Hepatocyte (in vitro differentiated cells): ENCODE measurements around the gene LHFPL2. TPM values are rescaled to one million over a fixed set of nuclear protein-coding genes. Genes with fewer than 3 reads are reported as not detected.

Experiments
- DNase-seq: peaks from one replicate; pipeline ENCODE4 v3.0.0-alpha.2; 2016; ENCODE audit warnings: low spot score
- H2AFZ ChIP-seq: fragments of 200-600 bp; sonication (generic); 2 replicates; pipeline ENCODE4 v1.6.0; 2016; ENCODE audit warnings: antibody characterized with exemption, mild to moderate bottlenecking
- H3K27ac ChIP-seq: fragments of 200-600 bp; sonication (generic); 2 replicates; pipeline ENCODE4 v1.5.1; 2016; ENCODE audit warnings: mild to moderate bottlenecking
- H3K27me3 ChIP-seq: fragments of 200-600 bp; sonication (generic); 2 replicates; pipeline ENCODE4 v1.6.1; 2016
- H3K36me3 ChIP-seq: fragments of 200-600 bp; sonication (generic); replicated peaks from 2 replicates; pipeline ENCODE4 v1.5.1; 2016; ENCODE audit warnings: low read depth; ENCODE audit not compliant: insufficient read depth
- H3K4me1 ChIP-seq: fragments of 200-600 bp; sonication (generic); 2 replicates; pipeline ENCODE4 v1.5.1; 2016; ENCODE audit warnings: mild to moderate bottlenecking, moderate library complexity; ENCODE audit not compliant: insufficient read depth
- H3K4me2 ChIP-seq: fragments of 200-600 bp; sonication (generic); 2 replicates; pipeline ENCODE4 v1.6.0; 2016
- H3K4me3 ChIP-seq: fragments of 200-600 bp; sonication (generic); 2 replicates; pipeline ENCODE4 v1.5.1; 2016; ENCODE audit warnings: mild to moderate bottlenecking
- H3K79me2 ChIP-seq: fragments of 200-600 bp; sonication (generic); 2 replicates; pipeline ENCODE4 v1.6.0; 2017; ENCODE audit warnings: mild to moderate bottlenecking
- H3K9me2 ChIP-seq: fragments of 200-600 bp; sonication (generic); replicated peaks from 2 replicates; pipeline ENCODE4 v1.6.0; 2017; ENCODE audit warnings: mild to moderate bottlenecking; ENCODE audit not compliant: insufficient read depth
- H3K9me3 ChIP-seq: fragments of 200-600 bp; sonication (generic); 2 replicates; pipeline ENCODE4 v1.5.1; 2016; ENCODE audit warnings: low read depth, mild to moderate bottlenecking
- H4K20me1 ChIP-seq: fragments of 200-600 bp; sonication (generic); 2 replicates; pipeline ENCODE4 v1.6.0; 2016; ENCODE audit warnings: mild to moderate bottlenecking; ENCODE audit not compliant: insufficient read depth, poor library complexity, severe bottlenecking
- CTCF ChIP-seq: fragments of 200-600 bp; sonication (generic); IDR thresholded peaks from 2 replicates; pipeline ENCODE4 v1.5.1; 2016; ENCODE audit warnings: antibody characterized with exemption, mild to moderate bottlenecking; ENCODE audit not compliant: poor library complexity
- EZH2 ChIP-seq: fragments of 200-600 bp; sonication (generic); IDR thresholded peaks from 2 replicates; pipeline ENCODE4 v1.6.1; 2016; ENCODE audit warnings: antibody characterized with exemption, mild to moderate bottlenecking, borderline replicate concordance
- EZH2phosphoT487 ChIP-seq: fragments of 200-600 bp; sonication (generic); IDR thresholded peaks from one replicate; pipeline ENCODE4 v1.6.1; 2018; ENCODE audit warnings: antibody characterized with exemption, mild to moderate bottlenecking, low read depth, moderate library complexity; ENCODE audit not compliant: unreplicated experiment, severe bottlenecking
- WGBS: methylation state at CpG from one replicate; pipeline ENCODE4 v1.1.6; 2016; ENCODE audit warnings: low lambda C conversion rate; ENCODE audit errors: missing lambda C conversion rate; 5-methylcytosine and 5-hydroxymethylcytosine counted together
- polyA plus RNA-seq: library from polyadenylated mRNA; unstranded; fragments of >200 nt; fragmentation: Nextera tagmentation; extraction: Ambion mirVana; gene quantifications from 2 replicates; pipeline ENCODE4 v1.2.1, GENCODE V29; 2016
- total RNA-seq: library from RNA; depleted of rRNA; stranded (reverse); fragments of >200 nt; gene quantifications from 2 replicates; pipeline ENCODE4 v1.2.3, GENCODE V29; 2014

LHFPL2 gene
- total and polyA plus RNA-seq, 2 experiments from 2014 or later = 15.6 to 39.9 TPM

GRCh38 chr5:78587775-78588291 is 60.7 kb downstream of the LHFPL2 start:
- 43% methylated on average over 3 of the region's 3 CpGs for WGBS
- no peaks in the 10 kb centered on the region for H3K36me3 ChIP-seq
- no peak overlapping the region for H3K4me2 ChIP-seq
- peak overlapping the region; percentile 61 for H3K27ac ChIP-seq
- DNase-seq = no peak
- no peaks in the 10 kb centered on the region for H4K20me1 ChIP-seq
- no peak overlapping the region for H2AFZ ChIP-seq
- no peak overlapping the region for H3K4me3 ChIP-seq
- H3K79me2 ChIP-seq = peaks cover 35% of the 10 kb centered on the region
- no peaks in the 10 kb centered on the region for H3K27me3 ChIP-seq
- no peaks in the 10 kb centered on the region for H3K9me3 ChIP-seq
- no peaks in the 10 kb centered on the region for H3K9me2 ChIP-seq
- no peak for TF ChIP-seq CTCF
- no peak for TF ChIP-seq EZH2
- TF ChIP-seq EZH2phosphoT487 = no peak
- H3K4me1 ChIP-seq = peaks cover 40% of the 10 kb centered on the region

GRCh38 chr5:78587081-78587774 is 61.3 kb downstream of the LHFPL2 start:
- H3K79me2 ChIP-seq = peaks cover 31% of the 10 kb centered on the region
- no peak for TF ChIP-seq EZH2
- TF ChIP-seq EZH2phosphoT487 = no peak
- TF ChIP-seq CTCF = no peak
- WGBS = 59% methylated on average over 4 of the region's 4 CpGs
- H3K4me1 ChIP-seq = peaks cover 34% of the 10 kb centered on the region
- H3K4me3 ChIP-seq = no peak overlapping the region
- H3K9me2 ChIP-seq = no peaks in the 10 kb centered on the region
- H4K20me1 ChIP-seq = no peaks in the 10 kb centered on the region
- H3K36me3 ChIP-seq = no peaks in the 10 kb centered on the region
- peak overlapping the region; percentile 61 for H3K27ac ChIP-seq
- H3K4me2 ChIP-seq = no peak overlapping the region
- no peak for DNase-seq
- no peaks in the 10 kb centered on the region for H3K27me3 ChIP-seq
- no peak overlapping the region for H2AFZ ChIP-seq
- H3K9me3 ChIP-seq = no peaks in the 10 kb centered on the region

- peak; percentile 54 for DNase-seq
- Histone ChIP-seq H3K79me2 (peaks cover 21% of the 10 kb centered on the region), H3K9me2 (no peaks in the 10 kb centered on the region), H3K9me3 (no peaks in the 10 kb centered on the region), H3K27ac (peak overlapping the region; percentile 61), H3K27me3 (no peaks in the 10 kb centered on the region), H4K20me1 (no peaks in the 10 kb centered on the region), H2AFZ (no peak overlapping the region), H3K4me3 (no peak overlapping the region), H3K36me3 (no peaks in the 10 kb centered on the region), H3K4me1 (peaks cover 25% of the 10 kb centered on the region), H3K4me2 (no peak overlapping the region)
- WGBS = 83% methylated on average over 6 of the region's 6 CpGs
- no peak for TF ChIP-seq CTCF
- TF ChIP-seq EZH2 = no peak
- TF ChIP-seq EZH2phosphoT487 = no peak
These were observed 62.3 kb downstream of the LHFPL2 start for GRCh38 chr5:78586251-78586650.
